ENCODE measurements around the gene PRR33.
"Not testable (repeated sequence)": the region's sequence is repeated elsewhere in the genome, so short reads cannot be mapped to it uniquely, and the experiment has no call there.

PRR33 gene

DNA sequence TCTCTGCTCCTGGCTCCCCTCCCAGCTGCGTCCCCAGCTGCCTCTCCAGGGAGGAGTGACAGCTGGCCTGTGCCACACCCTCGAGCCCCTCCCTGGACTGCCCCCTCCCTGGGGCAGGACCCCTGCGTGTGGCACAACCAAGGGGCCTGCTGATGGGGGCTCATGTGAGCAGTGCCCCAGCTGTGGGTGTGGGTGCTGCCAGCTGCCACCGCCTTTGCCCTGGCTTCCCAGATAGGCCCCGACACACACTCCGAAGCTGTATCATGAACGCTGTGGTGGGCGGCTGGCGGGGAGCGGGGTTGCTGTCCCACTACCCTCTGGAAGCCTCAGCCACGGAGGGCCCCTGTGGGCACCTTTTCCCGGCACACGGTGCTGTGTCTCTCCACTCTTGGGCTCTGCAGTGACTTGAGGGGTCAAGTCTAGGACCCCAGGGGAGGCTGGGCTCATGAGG, 15.8 kb downstream of the PRR33 start:
- not testable (repeated sequence) for DNase-seq (ENCODE audit: low read depth)

DNA sequence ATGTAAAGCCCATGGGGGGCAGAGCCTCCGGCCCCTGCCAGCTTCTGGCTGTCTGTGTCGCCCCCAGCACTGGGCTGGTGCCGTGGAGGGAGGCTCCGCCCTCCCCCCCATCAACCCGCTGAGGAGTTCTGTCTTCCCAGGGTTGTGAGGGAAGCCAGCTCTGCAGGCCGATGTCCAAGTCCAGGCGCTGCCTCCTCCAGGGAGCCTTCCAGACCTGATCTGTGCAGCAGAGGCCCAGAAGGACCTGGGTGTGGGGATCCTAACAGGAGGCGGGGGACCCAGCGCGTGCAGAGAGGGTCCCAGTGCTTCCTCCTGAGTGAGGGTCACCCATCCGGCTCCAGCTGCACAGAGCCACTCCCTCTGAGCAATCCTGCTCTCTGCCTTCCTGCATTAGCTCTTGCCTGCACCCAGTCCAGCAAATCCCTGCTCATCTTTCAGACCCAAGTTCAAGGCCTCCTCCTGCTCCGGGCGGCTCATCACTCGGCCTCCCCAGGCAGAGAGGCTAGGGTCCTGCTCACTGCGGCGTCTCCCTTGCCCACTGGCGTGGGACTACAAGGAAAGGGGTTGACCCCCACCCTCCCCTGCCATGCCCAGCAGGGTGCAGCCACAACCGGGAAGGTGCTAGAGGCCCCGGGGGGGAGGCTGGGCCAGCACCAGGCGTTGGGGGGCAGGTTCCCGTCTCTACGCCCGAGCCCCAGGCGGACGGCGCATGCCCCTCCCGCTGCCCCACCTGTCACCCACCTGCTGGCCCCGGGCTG, 16.4 kb downstream of the PRR33 start:
- DNase-seq (ENCODE audit: low read depth): no peak

DNA sequence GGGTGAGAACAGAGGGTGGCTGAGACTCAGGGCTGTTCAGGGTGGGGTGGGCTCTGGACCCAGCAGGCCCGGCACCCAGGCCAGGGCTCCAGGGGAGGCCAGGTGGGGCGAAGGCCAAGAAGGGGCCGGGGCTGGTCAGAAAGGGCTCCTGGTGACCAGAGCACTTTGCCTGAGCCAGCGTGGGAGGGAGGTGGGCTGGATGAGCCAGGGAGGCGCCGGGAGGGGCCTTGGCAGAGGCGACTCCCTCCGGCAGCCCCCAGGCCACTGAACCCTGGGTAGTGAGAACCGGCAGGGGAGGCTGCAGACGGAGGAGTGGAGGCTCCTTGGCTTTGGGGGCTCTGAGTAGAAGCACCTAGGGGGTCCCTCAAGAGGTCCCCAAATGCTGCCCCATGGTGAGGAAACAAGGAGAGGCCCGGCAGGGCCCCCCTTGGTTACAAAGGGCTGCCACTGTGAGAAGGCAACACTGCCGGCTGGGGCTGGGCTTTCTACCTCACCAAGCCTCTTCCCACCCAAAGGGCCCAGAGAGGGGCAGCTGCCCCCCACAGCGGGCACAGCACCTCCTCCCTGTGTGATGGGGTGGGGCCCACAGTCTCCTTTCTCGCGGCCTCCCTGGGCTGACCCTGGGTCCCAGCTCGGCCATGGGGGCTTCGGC, 17.1 kb downstream of the PRR33 start:
- not testable (repeated sequence) for DNase-seq (ENCODE audit: low read depth)

DNA sequence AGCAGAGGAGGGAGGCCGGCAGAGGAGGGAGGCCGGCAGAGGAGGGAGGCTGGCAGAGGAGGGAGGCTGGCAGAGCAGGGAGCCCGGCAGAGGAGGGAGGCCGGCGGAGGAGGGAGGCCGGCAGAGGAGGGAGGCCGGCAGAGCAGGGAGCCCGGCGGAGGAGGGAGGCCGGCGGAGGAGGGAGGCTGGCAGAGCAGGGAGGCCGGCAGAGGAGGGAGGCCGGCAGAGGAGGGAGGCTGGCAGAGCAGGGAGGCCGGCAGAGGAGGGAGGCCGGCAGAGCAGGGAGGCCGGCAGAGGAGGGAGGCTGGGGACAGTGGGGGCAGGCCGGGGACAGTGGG, 17.9 kb downstream of the PRR33 start:
- DNase-seq (ENCODE audit: low read depth): not testable (repeated sequence)

DNA sequence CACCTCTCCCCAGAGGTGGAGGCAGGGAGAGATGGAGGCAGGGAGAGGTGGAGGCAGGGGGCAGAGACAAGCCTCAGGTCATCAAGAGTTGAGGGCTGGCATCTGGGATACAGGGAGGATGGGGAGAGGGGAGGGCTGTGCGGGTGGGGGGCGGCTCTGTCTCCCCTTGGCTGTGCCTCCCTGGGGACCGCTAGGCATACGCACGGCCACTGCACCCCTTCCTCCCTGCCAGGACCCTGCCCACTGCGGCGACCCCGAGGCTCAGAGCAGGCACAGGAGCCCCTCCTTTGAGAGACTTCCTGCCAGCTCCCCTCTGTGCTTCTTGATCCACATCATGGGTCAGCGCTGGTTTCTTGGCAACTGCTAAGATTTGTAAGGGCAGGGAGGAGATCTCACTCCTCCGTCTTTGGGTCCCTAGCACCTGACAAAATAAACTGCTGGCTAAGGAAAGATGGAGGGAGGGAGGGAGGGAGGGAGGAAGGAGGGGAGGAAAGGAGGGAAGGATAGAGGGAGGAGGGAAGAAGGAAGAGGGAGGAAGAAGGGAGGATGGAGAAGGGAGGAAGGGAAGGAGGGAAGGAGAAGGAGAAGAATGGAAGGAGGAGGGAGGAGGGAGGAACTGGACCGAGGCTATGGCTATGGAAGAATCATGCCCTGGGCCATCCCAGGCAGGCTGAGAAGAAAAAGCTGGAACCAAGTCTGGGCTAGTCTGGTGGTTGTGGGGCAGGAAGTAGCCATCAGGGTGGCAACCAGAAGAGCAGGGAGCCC, 18.5 kb downstream of the PRR33 start:
- no peak for DNase-seq (ENCODE audit: low read depth)

DNA sequence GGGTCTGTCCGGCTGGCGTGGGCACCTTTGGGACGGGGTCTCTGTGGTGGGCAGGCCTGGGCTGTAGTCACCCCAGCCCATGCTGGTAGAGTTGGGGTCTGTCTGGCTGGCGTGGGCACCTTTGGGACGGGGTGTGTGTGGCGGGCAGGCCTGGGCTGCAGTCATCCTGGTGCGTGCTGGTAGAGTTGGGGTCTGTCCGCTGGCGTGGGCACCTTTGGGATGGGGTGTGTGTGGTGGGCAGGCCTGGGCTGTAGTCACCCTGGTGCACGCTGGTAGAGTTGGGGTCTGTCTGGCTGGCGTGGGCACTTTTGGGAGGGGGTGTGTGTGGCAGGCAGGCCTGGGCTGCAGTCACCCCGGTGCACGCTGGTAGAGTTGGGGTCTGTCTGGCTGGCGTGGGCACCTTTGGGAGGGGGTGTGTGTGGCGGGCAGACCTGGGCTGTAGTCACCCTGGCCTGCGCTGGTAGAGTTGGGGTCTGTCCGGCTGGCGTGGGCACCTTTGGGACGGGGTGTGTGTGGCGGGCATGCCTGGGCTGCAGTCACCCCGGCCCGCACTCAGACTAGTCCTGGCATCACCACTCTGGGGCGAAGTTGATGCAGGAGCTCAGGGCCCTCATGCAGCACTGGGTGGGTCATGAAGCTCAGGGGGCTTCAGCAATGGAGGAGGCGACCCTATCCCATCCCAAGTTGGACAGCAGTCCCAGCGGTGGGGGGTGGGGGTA, 19.3 kb downstream of the PRR33 start:
- DNase-seq (ENCODE audit: low read depth): no peak

DNA sequence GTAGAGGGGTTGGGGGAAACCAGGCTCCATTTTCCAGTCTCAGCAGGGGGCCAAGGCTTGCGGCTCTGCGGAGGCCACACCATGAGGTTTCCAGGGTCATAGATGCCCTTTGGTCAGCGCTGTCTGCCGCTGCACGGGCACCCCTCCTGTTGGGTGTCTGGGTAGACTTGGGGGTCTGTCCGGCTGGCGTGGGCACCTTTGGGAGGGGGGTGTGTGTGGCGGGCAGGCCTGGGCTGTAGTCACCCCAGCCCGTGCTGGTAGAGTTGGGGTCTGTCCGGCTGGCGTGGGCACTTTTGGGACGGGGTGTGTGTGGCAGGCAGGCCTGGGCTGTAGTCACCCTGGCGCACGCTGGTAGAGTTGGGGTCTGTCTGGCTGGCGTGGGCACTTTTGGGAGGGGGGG, 20.2 kb downstream of the PRR33 start:
- DNase-seq (ENCODE audit: low read depth): no peak

DNA sequence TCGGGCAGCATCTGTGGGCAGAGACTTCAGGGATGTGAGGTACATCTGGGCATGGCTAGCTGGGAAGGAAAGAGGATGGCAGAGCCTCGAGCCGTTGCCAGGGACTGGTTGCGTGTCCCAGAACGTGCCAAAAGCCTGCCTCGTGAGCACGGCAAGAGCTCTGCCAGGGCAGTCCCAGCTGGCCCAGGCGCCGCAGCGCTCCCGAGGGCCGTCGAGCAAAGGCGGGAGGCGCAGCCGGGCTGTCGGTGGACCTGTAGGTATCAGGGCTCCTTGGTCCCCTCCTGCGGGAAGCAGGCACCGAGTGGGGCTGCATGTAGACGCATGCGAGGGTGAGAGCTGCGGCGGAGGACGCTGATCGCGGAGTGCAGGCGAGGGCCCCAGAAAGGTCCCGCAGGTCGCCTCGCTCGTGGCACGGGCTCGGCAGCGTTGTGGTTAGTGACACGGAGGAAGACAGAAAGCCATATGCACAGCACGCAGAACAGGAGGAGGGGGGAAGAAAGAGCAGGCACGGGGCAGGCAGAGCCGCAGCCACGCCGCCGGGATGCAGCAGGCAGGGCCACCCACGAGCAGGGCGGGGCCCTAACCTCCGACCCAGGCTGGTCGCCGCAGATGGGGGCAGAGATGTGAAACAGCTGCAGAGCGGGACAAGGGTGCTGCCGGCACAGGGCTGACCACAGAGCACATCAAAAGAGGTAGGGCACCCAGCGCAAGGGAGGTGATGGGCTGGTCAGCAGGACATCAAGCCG, 20.8 kb downstream of the PRR33 start:
- DNase-seq (ENCODE audit: low read depth): no peak

DNA sequence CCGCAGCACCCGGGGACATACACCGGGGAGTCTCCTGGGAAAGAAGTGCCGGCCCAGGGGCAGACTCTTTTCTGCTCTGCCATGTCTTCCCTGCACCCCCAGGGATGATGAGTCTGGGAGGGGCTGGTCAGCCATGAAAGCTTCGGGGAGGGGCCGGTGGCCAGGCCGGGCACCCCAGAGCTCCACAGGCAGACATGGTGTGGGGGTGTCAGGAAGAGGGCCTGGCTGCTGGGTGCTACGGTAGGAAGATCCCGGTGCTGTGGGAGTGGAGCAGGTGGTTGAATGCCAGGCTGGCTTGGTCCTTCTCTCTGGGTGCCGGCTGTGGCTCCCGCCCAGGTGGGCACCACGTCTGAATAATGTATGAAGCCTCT, 21.4 kb downstream of the PRR33 start:
- no peak for DNase-seq (ENCODE audit: low read depth)

DNA sequence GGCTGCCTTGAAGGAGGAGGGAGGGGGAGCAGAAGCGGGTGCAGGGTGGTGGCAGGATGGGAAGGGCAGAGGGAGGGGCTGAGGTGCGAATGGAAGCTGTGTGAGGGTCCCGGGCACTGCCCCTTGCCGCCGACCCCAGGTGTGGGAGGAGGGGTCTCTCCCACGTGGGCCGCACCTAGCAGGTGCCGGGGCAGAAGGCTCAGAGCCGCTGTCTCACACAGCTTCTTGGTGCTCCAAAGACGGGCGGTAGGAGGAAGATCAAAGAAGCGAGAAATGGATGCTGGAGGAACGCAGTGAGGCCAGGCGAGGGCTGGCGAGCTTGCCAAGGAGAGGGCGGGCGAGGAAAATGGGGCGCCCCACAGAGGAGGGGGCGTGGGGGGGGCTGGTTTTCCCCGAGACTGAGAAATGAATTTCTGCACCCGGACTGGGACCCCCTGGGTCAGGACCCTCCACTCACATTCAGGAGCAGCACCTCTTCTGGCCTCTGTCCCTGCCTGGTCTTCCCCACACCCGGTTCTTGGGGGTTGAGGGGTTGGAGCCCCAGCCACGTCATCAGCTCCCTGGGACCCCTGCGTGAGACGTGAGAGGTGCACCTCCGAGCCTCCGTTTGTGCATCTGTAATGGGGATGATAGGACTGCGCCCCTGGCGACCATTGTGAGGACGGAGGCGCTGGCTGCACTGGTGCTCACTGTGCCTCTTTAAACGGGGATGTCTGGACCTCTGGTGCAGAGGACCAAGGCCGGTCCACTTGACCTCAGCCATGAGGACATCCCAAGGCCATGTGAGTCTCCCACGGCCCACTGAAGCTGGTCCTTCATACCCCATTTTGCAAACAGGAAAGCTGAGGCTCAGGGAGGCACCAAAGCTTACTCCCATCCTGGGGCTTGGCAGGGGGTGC, 22.0 kb downstream of the PRR33 start:
- DNase-seq (ENCODE audit: low read depth): no peak

DNA sequence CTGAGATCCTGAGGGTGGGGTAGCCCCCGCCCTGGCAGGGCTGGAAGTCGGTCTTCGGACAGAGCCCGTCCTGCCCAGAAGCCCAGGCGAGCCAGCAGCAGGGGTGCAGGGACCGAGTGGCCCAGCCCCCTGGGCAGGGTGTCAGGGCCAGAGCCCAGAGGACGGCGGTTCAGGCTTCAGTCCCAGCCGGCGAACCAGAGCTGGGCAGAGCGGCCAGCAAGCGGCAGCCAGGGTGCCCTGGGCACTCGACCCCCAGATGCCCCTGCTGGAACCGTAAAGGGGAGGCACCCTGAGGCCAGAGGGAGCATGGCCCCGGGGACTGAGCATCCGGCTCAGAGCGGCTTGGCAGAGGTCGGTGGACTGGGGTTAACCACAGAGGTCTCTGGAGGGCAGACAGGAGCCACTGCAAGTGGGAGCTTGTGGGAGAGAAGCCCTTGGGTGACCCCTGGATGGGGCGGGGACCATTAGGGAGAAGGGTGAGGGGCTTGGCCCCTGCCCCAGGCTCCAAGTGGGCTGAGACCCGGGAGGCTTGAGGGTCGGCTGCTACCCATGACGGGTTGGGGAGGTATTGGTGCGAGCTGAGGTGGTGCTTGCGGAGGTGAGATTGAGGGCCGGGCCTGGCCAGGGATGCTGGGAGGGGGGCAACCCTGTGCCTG, 22.9 kb downstream of the PRR33 start:
- DNase-seq (ENCODE audit: low read depth): no peak

DNA sequence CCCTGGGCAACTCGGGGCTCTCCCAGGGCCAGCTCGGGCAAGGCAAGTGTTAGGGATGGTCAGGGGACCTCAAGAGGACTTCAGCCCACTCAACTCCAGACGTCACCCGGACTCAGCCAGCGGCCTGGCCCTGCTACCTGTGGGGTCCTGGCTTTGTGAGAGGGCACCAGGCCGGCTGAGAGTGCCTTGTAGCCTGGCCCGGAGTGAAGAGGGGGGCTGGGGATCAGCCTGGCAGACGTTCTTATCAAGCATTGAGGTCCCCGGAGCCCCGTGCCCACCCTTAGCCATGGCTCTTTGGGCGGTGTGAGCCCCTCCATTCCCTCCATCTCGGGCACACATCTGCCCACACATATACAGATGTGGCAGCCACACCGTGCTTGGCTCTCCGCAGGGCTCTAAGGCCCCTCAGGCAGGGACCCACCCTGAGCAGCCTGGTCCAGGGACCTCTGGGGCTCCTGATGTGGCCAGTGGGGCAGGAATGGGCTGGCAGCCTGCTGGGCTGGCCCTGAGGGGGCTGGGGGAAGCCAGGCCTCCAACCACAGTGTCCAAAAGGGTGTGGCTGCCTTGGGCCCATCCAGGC, 23.5 kb downstream of the PRR33 start:
- DNase-seq (ENCODE audit: low read depth): no peak

DNA sequence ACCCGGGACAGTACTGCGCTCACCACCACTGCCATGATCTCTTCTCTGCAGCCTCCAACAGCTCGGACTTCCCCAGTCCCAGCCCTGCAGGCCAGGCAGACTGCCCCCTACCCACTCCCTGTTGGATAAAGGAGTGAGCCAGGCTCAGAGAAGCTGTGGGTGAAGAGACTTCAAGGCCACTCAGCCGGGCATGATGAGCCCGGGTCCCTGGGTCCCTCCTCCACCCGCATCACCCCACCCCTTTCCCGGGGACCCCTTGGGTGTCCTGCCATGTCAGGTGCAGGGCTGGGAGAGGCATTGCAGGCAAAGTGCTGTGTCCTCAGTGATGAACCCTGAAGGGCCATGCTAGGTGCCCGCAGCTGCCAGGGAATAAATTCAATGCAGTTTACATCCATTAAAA, 24.3 kb downstream of the PRR33 start:
- DNase-seq (ENCODE audit: low read depth): no peak

DNA sequence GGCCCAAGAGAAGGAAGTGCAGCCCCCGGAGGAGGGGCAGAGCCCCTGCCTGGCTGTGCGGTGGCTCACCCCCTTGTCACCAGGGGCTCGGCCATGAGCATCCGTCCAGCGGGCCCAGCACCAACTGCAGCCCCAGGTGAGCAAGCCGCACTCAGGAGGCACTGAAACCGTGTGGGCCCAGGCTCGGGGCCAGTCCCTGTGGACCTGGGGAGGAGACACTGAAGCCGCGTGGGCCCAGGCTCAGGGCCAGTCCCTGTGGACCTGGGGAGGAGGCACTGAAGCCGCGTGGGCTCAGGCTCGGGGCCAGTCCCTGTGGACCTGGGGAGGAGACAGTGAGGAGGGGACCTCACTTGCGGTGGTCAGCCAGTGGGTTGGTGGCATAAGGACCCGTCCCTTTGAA, 24.9 kb downstream of the PRR33 start:
- no peak for DNase-seq (ENCODE audit: low read depth)

DNA sequence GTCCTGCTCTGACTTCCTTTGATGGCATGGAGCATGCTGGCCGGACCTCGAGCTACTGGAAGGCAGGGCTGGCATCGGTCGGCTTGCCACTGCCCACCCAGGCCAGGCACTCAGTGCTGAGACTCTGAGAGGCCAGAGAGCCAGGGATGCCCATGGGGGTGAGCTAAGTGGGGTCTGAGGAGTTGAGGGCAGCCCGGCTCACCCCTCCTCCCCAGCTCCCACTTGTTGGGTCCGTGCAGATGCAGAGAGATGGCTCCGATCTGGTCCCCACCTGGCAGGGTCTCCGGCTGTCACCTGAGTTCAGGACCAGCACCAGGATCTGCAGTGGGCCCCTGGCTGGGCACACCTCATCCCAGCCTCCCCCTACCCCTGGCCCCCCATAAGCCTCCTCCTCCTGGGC, 25.5 kb downstream of the PRR33 start:
- DNase-seq (ENCODE audit: low read depth): no peak

DNA sequence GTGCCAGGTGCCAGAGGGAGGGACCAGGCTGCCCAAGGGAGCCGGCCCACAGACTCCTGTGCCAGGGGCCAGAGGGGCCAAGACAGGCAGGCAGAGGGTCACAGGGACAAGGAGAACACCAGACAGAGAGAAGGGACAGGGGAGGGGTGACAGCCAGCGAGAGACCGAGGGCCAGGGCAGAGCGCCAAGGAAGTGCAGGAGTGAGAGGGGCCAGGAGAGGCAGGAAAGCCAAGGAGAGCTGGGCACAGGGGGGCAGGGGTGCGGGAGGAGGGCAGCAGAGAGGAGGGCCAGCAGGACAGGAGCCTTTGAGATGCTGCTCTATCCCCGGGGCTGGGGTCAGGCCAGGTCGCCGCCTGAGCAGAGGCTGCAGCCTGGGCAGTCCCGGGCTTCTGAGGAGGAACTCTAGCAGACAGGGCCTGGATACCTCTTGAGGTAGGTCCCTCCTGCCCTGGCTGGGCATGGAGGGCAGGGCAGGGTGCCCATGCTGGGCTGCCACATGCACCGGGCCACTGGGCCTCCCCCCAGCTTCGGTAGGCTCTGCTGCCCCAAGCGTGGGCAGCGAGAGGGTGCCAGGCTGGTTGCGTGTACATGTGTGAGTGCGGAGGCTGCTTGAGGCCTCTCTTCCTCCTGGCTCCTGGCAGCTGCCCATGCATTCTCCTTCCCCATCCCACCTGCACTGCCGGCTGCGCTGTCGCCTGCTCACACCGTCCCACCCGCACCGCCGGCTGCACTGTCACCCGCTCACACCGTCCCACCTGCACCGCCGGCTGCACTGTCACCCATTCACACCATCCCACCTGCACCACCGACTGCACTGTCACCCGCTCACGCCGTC, 26.6 kb downstream of the PRR33 start:
- DNase-seq (ENCODE audit: low read depth): no peak

DNA sequence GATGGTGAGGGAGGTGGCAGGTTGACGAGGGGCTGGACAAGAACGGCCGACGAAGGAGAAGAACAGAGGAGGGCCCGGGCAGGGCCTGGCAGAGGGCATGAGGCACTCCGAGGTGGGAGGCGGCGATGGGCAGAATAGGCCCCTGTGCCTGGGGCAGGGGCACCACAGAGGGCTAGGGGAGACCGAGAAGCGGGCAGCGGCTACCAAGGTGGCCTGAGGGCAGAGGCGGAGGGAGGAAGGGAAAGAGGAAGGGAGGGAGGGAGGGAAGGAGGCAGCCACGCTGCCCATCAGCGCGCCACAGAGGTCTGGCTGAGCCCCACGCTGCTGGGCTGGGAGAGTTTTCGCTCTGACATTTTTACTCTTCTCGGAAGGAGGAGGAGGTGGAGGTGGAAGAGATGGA, 27.5 kb downstream of the PRR33 start:
- DNase-seq (ENCODE audit: low read depth): no peak

DNA sequence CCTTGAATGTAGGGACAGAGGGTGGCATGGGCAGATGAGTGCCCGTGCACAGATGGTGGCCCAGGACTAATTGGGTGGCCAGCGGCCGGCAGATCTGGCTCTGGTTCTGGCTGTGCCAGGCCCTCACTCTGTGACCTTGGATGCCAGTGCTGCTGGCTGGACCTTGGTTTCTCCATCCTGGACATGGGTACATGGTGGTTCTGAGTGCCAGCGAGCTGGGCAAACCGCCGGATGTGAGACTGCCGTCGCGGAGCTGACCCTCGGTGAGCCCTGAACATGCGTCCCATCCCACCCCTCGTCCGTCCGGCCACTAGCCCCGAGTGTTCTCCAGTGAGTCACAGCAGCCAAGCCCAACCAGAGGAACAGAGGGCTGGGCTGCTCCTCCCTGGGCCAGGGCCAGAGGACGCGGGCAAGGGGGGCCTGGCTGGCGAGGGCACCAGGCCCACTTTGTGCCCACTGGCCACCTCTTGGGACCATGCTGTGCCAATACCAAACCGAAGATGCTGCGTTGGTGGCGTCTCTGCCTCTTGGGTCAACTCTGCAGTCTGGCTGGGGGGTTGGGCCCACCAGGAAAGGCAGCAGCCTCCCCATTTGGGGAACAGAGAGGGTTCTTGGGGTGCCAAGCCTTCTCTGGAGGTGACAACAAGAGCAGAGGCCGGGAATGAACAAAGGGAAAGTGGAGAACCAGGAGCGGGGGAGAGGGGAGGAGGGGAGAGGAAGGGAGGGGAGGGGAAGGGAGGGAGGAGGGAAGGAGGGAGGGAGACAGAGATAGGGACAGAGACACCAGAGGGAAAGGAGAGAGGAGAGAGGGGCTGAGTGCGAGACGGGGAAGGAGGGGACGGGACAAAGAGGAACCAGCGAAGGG, 28.1 kb downstream of the PRR33 start:
- DNase-seq (ENCODE audit: low read depth): no peak

Measured in stimulated activated CD8-positive, alpha-beta memory T cell treated with anti-CD3 and anti-CD28 coated beads, Interleukin-7, amount 100 ng/mL, for 24 hours (primary cell).